HG03108 (cell line): ENCODE measurements around the gene LEFTY2.
A peak's percentile ranks its signal among the peaks of the same experiment; 100 is the strongest.
"Not testable (repeated sequence)": the region's sequence is repeated elsewhere in the genome, so short reads cannot be mapped to it uniquely, and the experiment has no call there.

Experiments used
- ATAC-seq: cut with Tn5 transposase; IDR thresholded peaks from one replicate; pipeline ENCODE4 v1.9.1; 2021; ENCODE audit warnings: moderate library complexity; ENCODE audit not compliant: unreplicated experiment

LEFTY2 gene

GRCh38 chr1:225954753-225955152 is 13.7 kb upstream of the LEFTY2 start:
- no peak for ATAC-seq

GRCh38 chr1:225953315-225953714 is 12.3 kb upstream of the LEFTY2 start:
- no peak for ATAC-seq

DNA sequence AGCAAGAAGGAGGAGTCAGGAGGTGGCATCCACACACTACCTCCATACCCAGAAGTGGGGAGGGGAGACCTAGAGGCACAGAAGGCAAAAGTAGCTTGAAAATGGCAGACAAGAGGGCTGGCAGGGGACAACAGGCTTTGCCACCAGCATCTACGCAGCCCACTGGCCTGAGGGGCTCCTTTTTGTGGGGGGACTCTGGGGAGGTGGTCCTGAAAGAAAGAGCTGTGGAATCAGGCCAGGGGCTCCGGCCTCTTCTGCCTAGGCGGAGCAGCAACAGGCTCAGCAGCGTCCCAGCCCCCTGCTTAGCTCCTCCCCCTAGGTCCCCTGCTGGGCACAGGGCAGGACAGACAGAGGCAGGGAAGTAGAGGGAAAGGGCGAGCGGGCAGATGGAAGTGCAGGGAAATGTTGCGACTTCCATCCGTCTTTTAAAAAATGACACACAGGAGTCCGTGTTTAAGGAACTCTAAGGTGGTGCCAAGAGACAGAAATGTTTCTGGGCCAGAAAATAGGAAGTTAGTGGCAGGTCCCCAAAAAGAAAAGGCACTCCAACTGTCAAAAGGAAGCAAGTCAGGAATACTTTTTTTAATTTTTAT is 10.0 kb upstream of the LEFTY2 start:
- ATAC-seq, result no peak

DNA sequence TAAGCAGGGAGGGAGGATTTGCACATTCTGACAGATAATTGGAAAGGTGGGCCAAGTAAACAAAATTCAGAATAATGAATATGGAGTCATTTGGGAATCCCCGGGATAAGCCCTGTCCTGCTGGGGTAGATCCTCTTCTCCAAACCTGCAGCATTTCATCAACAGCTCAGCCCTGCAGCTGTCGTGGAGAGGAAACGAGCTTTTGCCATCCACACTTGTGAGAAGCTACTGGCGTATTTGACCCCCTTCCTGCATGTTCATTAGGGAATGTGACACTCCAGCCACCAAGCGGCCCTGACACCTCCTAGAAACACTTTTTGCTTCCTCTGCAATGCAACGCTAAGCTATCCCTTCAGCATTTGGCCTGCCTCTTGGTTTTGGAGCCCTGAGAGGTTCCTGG is 8.0 kb upstream of the LEFTY2 start:
- no peak for ATAC-seq

DNA sequence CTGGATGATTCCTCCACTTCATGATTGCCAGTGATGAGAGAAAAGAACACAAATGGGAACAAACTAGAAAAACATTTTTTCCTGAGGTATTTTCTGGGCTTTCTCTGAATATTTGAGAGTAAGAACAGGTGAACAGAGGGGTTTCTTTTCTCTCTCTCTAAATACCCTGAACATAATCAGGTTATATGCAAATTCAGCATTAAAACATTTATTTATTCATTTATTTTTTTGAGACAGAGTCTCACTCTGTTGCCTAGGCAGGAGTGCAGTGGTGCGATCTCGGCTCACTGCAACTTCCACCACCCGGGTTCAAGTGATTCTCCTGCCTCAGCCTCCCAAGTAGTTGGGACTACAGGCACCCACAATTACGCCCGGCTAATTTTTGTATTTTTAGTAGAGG is 5.8 kb upstream of the LEFTY2 start:
- no peak for ATAC-seq

- no peak for ATAC-seq
Observed at GRCh38 chr1:225946082-225946620, 5.1 kb upstream of the LEFTY2 start.

- ATAC-seq, result no peak
Observed at GRCh38 chr1:225945564-225945963, 4.5 kb upstream of the LEFTY2 start.

DNA sequence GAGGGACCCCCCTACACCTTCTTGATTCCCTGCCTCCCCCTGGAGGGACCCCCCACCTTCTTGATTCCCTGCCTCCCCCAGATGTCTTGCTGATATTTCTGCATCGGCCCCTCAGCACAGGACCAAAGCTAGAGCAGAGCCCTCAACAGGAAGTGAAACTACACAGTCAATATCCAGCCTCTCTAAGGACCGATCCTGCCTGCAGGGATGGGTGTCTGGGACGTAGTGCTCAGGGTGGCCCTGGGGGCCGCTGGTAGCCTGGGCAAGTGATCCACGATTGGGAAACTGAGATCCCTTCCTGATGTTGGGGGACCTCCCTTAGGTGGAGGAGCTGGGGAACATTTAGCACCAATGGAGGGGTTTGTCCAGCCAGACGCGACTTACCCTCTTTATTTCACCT is 3.9 kb upstream of the LEFTY2 start:
- peak; percentile 43 for ATAC-seq

DNA sequence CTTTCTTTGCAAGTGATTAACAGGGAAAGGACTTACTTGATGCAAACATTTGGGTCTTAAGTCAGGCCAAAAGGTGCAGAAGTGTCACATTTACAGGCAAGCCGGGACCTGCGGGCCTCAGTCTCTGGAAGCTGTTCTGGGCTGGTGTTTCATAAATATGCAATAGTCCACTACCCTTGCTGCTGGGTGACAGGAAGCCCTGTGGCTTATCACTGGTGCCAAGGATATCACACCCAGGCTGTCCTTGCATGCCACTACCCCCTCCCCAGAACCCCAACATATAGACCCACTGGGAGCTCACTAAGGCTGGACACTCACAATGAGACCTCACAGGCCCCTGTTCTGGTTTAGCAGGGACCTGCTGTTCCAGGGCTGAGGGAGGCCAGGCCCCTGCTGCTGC is 3.4 kb upstream of the LEFTY2 start:
- ATAC-seq, result no peak

- ATAC-seq, result no peak
Observed at GRCh38 chr1:225943582-225943981, 2.6 kb upstream of the LEFTY2 start.

DNA sequence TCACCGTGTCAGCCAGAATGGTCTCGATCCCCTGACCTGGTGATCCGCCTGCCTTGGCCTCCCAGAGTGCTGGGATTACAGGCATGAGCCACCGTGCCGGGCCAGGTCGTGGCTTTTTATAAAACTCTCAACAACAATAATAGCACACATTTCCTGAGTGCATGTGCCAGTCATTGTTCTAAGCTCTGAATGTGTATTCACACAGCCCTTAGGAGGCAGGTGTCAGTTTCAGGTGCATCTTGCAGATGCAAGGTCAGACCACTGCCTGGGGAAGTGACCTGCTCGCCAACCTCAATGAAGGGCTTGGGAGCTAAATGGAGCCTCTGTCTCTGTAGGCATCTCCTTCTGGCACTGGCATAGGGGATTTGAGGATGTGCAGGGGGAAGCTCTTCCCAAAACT is 1.6 kb upstream of the LEFTY2 start:
- ATAC-seq, result peak; percentile 88

GRCh38 chr1:225941942-225942222 is 862 bp upstream of the LEFTY2 start:
- no peak for ATAC-seq

DNA sequence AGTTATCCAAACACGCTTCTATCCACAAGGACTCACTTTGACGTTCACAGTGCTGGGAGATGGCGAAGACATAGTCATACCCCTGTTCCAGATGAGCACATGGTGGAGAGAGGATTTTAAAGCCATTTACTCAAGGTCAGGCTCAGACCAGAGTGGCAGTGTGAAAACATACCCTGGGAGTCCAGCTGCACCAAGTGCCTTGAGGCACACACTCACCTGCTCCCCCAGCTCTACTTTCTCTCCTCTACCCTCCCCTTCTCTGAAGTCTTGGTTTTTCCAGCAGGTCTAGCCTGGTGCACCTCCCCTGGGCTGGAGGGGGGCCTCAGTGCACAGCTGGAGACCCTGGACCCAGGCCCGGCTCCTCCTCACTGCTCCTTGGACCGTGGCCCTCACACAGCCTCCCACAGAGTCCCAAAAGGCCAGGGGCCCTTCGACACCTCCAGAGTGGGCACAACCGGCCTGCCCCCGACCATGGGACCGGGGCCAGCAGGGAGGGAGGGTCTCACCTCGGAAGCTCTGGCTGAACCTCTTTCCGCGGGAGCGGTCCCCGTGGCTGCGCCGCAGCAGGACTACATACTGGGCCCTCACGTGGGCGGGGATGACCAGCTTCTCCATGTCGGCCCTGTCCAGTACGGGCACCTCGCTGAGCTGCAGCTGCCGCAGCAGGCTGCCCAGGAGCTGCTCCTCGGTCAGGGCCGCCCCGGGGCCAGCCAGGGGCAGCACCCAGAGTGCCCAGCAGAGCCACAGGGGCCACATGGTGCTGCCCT is 452 bp downstream of the LEFTY2 start:
- ATAC-seq, result no peak

DNA sequence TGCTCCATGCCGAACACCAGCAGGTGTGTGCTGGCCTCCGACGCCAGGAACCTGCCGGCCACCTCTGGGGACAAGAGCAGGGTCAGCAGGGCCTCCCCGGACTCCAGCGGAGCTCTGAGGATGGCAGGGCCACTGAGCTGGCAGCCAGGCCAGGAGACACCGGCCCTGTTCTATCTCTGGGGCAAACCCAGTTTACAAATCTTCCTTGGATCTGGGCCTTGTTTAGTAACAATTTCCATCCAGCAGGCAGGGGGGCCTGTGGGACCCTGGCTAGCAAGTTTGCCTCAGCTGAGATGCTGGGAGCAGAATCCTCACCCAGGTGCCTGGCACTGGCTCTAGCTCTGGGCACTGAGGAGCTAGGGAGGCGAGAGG is 1.1 kb downstream of the LEFTY2 start:
- ATAC-seq, result not testable (repeated sequence)

DNA sequence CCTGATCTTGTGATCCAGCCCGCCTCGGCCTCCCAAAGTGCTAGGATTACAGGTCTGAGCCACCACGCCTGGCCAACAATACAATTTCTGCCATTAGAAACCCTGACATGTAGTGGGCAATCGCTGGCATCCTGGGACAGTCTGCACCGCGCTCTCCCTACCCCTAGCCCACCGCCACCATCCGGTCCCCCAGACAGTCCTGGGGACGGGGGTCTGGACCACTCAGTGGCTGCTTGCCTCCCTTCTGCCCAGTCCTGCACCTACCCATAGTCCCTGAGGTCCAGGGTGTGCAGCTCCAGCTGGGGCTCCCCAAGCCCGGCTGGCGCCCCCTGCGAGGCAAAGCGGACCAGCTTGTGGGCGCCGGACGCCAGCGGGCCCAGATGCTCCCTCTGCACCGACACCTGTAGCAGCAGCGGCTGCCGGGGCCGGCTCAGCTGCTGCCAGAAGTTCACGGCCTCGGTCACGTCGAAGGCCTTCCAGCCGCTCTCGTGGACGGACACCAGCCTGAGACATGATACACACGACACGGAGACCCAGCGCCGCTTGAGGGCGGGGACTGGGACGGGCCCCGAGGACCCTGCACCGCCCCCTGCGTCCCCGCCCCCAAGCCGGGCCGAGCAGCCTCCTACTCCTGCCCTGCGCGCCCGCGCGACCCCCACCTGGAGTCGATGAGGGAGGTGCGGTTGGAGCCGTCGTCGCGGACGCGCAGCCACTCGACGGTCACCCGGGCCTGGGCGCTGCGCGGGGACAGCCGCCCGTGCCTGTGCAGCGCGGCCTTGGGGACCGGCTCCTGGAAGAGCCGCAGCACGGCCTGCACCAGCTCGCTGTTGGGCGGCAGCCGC is 1.7 kb downstream of the LEFTY2 start:
- ATAC-seq, result not testable (repeated sequence)

- ATAC-seq, result no peak
Observed at GRCh38 chr1:225937048-225937968, 3.7 kb downstream of the LEFTY2 start.

DNA sequence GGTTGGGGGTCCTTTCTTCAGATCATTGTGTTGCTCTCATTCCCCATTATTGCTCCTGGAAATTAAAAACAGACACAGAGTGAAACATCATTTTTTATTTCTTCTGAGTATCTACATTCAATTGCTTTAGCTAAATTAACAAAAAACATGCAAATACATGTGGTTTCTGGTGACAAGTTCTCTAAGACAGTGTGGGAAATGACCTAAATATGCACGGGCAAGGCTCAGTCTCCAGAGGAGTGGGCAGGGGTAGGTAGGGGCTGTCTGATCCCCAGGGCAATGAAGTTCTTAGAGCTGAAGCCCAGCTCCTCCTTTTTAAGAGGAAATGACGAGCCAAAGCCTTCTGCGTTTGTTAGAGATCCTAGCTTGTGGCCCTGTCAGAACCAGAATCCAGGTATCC is 4.5 kb downstream of the LEFTY2 start:
- ATAC-seq, result no peak

GRCh38 chr1:225936086-225936485 is 4.9 kb downstream of the LEFTY2 start:
- not testable (repeated sequence) for ATAC-seq

- ATAC-seq, result no peak
Observed at GRCh38 chr1:225934711-225935110, 6.3 kb downstream of the LEFTY2 start.

- no peak for ATAC-seq
Observed at GRCh38 chr1:225933072-225933471, 7.9 kb downstream of the LEFTY2 start.
